ENCODE results near the gene ADRA1B.

DNA sequence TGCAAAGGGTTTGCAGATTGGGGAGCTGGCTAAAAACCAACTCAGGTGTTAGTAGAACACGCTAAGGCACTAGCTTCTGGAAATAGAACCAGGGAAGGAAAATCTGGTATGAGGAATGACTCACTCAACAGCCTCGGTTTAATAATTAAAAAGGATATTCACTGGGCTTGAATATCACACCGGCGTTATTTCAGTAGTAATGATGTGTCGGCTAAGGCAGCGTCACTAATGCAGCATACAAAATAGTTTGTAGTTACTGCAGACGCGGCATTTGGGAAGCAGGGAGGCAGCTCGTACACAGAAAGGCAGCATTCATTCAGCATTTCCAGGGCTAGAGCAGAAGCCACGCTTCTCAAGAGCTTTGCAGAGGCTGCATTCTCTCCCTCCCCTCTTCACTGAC is 1.7 kb downstream of the ADRA1B start:
- TF ChIP-seq, protein P1, sequence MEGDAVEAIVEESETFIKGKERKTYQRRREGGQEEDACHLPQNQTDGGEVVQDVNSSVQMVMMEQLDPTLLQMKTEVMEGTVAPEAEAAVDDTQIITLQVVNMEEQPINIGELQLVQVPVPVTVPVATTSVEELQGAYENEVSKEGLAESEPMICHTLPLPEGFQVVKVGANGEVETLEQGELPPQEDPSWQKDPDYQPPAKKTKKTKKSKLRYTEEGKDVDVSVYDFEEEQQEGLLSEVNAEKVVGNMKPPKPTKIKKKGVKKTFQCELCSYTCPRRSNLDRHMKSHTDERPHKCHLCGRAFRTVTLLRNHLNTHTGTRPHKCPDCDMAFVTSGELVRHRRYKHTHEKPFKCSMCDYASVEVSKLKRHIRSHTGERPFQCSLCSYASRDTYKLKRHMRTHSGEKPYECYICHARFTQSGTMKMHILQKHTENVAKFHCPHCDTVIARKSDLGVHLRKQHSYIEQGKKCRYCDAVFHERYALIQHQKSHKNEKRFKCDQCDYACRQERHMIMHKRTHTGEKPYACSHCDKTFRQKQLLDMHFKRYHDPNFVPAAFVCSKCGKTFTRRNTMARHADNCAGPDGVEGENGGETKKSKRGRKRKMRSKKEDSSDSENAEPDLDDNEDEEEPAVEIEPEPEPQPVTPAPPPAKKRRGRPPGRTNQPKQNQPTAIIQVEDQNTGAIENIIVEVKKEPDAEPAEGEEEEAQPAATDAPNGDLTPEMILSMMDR (IDR thresholded peaks at IDR 0.05): no peak
- no peak for TF ChIP-seq POLR2A (IDR thresholded peaks at IDR 0.05)

Data from lower leg skin (tissue), 3 donors.